HEK293T (cell line): Measurements from ENCODE around the gene USP31.

Source experiments
- CTCF ChIA-PET: fragments of 350-600 bp; formaldehyde crosslinking; extraction: SDS; loops from one replicate; lab custom pipeline; 2021; ENCODE audit warnings: antibody characterized with exemption, inconsistent platforms; lab: Yijun Ruan, JAX
- POLR2A ChIA-PET: fragments of 350-600 bp; formaldehyde crosslinking; extraction: SDS; loops from one replicate; lab custom pipeline; 2020; ENCODE audit warnings: antibody characterized with exemption, inconsistent platforms; lab: Yijun Ruan, JAX
- DNase-seq: peaks from one replicate; pipeline ENCODE4 v3.0.0; 2012; ENCODE audit warnings: mixed read lengths; ENCODE audit errors: extremely low spot score
- ARNT ChIP-seq: fragments of 450-650 bp; IDR thresholded peaks from 2 replicates; pipeline ENCODE4 v1.6.1; 2017; ENCODE audit warnings: mild to moderate bottlenecking
- BHLHE40 ChIP-seq: fragments of 450-650 bp; IDR thresholded peaks from 2 replicates; pipeline ENCODE4 v1.6.1; 2016; ENCODE audit warnings: mild to moderate bottlenecking, moderate library complexity, borderline replicate concordance
- CTBP1 ChIP-seq: fragments of 450-650 bp; IDR thresholded peaks from 2 replicates; pipeline ENCODE4 v1.6.1; 2016; ENCODE audit warnings: borderline replicate concordance
- ELF4 ChIP-seq: fragments of 450-650 bp; IDR thresholded peaks from 2 replicates; pipeline ENCODE4 v1.6.1; 2017; ENCODE audit warnings: antibody characterized with exemption
- FOXA1 ChIP-seq: fragments of 450-650 bp; IDR thresholded peaks from 2 replicates; pipeline ENCODE4 v1.6.1; 2016; ENCODE audit warnings: mild to moderate bottlenecking
- FOXK2 ChIP-seq: fragments of 450-650 bp; IDR thresholded peaks from 2 replicates; pipeline ENCODE4 v1.6.1; 2016; ENCODE audit warnings: mild to moderate bottlenecking
- FOXM1 ChIP-seq: fragments of 450-650 bp; IDR thresholded peaks from 2 replicates; pipeline ENCODE4 v1.6.1; 2017; ENCODE audit warnings: mild to moderate bottlenecking, borderline replicate concordance
- HDGF ChIP-seq: fragments of 450-650 bp; IDR thresholded peaks from 2 replicates; pipeline ENCODE4 v1.6.1; 2017; ENCODE audit warnings: antibody characterized with exemption, borderline replicate concordance
- L3MBTL2 ChIP-seq: fragments of 450-650 bp; conservative IDR thresholded peaks from 2 replicates; pipeline ENCODE4 v1.6.1; 2016; ENCODE audit warnings: mild to moderate bottlenecking
- LEF1 ChIP-seq: fragments of 450-650 bp; IDR thresholded peaks from 2 replicates; pipeline ENCODE4 v1.6.1; 2017; ENCODE audit warnings: mild to moderate bottlenecking, borderline replicate concordance
- NFRKB ChIP-seq: fragments of 450-650 bp; IDR thresholded peaks from 2 replicates; pipeline ENCODE4 v1.6.1; 2016; ENCODE audit warnings: mild to moderate bottlenecking, moderate library complexity
- PKNOX1 ChIP-seq: fragments of 450-650 bp; IDR thresholded peaks from 2 replicates; pipeline ENCODE4 v1.6.1; 2016
- SP1 ChIP-seq: fragments of 450-650 bp; IDR thresholded peaks from 2 replicates; pipeline ENCODE4 v1.6.1; 2017
- SUZ12 ChIP-seq: fragments of 450-650 bp; IDR thresholded peaks from 2 replicates; pipeline ENCODE4 v1.6.1; 2016; ENCODE audit warnings: mild to moderate bottlenecking
- TARDBP ChIP-seq: fragments of 450-650 bp; IDR thresholded peaks from 2 replicates; pipeline ENCODE4 v1.6.1; 2016
- ZNF384 ChIP-seq: fragments of 450-650 bp; IDR thresholded peaks from 2 replicates; pipeline ENCODE4 v1.6.1; 2016

Gene USP31

DNA sequence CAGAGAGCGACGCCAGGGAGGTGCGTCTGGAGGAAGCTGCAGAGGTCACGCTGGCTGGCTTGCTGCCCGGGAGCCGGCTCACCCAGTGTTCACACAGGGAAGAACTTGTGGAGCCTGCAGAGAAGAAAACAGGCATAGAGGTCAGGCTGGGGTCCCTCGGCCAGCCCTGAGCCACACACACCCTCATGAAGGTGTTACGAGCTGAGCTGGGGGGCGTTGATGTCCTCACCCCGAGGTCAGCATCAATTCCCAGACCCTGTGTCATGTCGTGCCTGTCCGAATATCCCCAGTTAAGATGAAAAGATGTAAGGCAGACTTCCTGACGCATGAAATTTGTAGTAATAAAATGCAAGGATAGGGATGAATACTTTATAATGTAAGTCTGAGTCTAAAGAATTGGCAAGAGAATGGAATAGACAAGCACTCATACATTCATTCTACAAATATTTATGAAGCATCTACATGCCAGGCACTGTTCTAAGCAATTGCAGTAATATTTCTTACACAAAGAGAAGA lies 77.1 kb downstream of the USP31 start:
- POLR2A ChIA-PET = no interaction called here
- TF ChIP-seq NFRKB (no peak), TARDBP (no peak), SP1 (no peak), ARNT (no peak), ELF4 (no peak), HDGF (no peak), CTBP1 (no peak), FOXM1 (no peak)
- DNase-seq = no peak
- CTCF ChIA-PET = no interaction called here

DNA sequence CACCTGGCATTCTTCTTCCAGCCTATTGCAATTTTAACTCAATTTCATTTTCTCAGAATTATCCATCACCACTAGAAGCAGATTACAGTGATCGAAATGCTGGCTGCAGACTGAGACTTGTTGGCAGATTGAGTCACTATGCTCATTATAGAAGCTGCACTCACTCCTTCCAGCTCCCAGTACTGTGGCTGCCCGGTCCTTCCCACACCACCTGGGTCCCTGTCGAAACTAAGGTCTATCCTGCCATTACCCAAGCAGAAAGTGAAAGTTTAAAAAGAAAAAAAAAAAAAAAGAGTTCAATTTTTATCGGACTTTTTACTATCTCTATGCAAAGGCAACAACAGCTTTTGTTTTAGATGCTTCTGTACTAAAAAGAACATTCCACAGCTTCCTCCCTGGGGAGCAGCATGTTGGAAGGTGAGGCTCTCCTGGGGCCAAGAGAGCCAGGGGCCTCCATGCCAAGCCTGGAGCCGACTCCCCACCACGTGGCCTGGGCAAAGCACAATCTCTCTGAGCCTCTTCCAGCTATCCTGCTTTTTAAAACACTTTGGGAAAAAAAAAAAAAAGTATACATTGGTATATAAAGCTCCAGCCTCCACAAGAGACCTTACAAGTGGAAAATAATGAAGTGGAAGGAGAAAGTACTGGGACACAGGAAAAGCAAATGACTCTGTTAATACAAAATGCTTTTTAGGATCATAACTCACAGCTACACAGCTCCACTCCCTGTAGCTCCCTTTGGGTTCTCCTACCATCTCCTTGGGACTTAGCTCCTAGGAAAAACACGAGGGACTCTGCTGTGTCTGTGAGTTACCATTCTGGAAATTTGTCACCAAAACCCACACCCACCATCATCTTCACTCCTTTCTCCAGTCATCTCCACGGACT lies 77.8 kb downstream of the USP31 start:
- no peak for DNase-seq
- no peak for TF ChIP-seq ZNF384
- no peak for TF ChIP-seq HDGF
- TF ChIP-seq LEF1 = no peak
- TF ChIP-seq TARDBP = no peak
- no peak for TF ChIP-seq CTBP1
- no peak for TF ChIP-seq ELF4
- no peak for TF ChIP-seq FOXM1
- no peak for TF ChIP-seq SUZ12
- TF ChIP-seq L3MBTL2 = no peak
- no peak for TF ChIP-seq PKNOX1
- TF ChIP-seq FOXK2 = no peak
- TF ChIP-seq BHLHE40 = no peak
- TF ChIP-seq SP1 = no peak
- TF ChIP-seq ARNT = no peak
- TF ChIP-seq FOXA1 = no peak
- no peak for TF ChIP-seq NFRKB
- POLR2A ChIA-PET = no interaction called here
- CTCF ChIA-PET = interaction anchor here (0.7 to 1.0 kb wide), 2 partner anchors 11 to 219 kb away, joined by 3 to 4 read pairs; no protein-coding TSS in a partner anchor

DNA sequence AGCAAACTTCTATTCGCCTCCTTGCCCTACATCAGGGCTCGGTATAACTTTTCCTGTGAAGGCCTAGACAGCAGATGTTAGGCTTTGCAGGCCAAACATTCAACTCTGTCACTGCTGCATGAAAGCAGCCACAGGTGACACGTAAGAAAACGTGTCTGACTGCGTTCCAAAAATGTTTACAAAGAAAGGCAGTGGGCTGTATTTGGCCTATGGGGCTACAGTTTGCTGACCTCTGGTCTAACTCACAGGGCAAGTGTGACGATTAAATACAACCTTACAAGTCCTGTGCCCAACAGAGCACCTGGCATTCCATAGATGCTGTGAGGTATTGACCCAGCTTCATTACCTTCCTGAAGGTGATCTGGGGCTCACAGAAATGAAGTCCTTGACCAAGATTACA lies 79.4 kb downstream of the USP31 start:
- no peak for DNase-seq
- TF ChIP-seq ARNT = no peak
- no peak for TF ChIP-seq CTBP1
- TF ChIP-seq NFRKB = no peak
- TF ChIP-seq BHLHE40 = no peak
- TF ChIP-seq ZNF384 = no peak
- TF ChIP-seq FOXM1 = no peak
- TF ChIP-seq SUZ12 = no peak
- no peak for TF ChIP-seq FOXA1
- TF ChIP-seq L3MBTL2 = no peak
- no peak for TF ChIP-seq LEF1
- TF ChIP-seq TARDBP = no peak
- TF ChIP-seq PKNOX1 = no peak
- no peak for TF ChIP-seq SP1
- no peak for TF ChIP-seq FOXK2
- no peak for TF ChIP-seq HDGF
- TF ChIP-seq ELF4 = no peak
- ChIA-PET CTCF (no interaction called here), POLR2A (no interaction called here)

- CTCF ChIA-PET = no interaction called here
- no peak for DNase-seq
- POLR2A ChIA-PET = no interaction called here
- TF ChIP-seq ELF4 (no peak), LEF1 (no peak), CTBP1 (no peak), L3MBTL2 (no peak), FOXM1 (no peak), HDGF (no peak), SUZ12 (no peak), NFRKB (no peak), ARNT (no peak), FOXK2 (no peak), PKNOX1 (no peak), SP1 (no peak), FOXA1 (no peak), TARDBP (no peak), ZNF384 (no peak), BHLHE40 (no peak)
Measured at GRCh38 chr16:23068079-23068736, 81.0 kb downstream of the USP31 start.

DNA sequence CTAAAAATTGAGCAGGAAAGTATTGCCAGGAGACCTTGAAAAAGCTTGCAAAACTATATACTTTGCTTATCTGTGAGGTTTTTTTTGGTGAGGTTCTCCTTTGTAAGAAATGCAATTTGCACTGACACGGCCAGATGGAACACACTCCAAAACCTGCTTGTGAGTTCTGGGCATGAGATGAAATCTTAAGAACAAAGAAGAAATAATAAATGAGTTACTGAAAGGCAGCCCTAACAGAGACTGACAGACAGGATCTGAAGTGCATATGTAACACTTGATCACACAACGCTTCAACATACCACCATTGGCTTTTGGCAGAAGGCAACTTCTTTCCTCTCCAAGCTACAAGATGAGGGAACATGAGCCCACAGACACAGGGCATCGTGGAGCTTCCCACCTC lies 82.6 kb downstream of the USP31 start:
- TF ChIP-seq ELF4 = no peak
- TF ChIP-seq NFRKB = no peak
- no peak for TF ChIP-seq BHLHE40
- ChIA-PET POLR2A (no interaction called here), CTCF (interaction anchor here (0.6 kb wide), 1 partner anchor 367 kb away, joined by 3 read pairs; no protein-coding TSS in a partner anchor)
- no peak for DNase-seq
